NCI-H2029 (cell line): ENCODE results near the gene SLC22A2.

ENCODE experiments used
- DNase-seq: peaks from one replicate; lab custom pipeline; 2025; lab: John Stamatoyannopoulos, UW

SLC22A2 gene

GRCh38 chr6:160273750-160274149, 15.1 kb upstream of the SLC22A2 start:
- DNase-seq = no peak

GRCh38 chr6:160273196-160273595, 14.6 kb upstream of the SLC22A2 start:
- DNase-seq = no peak

GRCh38 chr6:160272707-160273106, 14.1 kb upstream of the SLC22A2 start:
- no peak for DNase-seq

GRCh38 chr6:160270347-160270746, 11.7 kb upstream of the SLC22A2 start:
- no peak for DNase-seq

GRCh38 chr6:160269771-160270170, 11.2 kb upstream of the SLC22A2 start:
- DNase-seq = no peak

- DNase-seq = no peak
These were observed 10.5 kb upstream of the SLC22A2 start for GRCh38 chr6:160269023-160269521.

GRCh38 chr6:160267102-160267501, 8.5 kb upstream of the SLC22A2 start:
- DNase-seq = no peak

- no peak for DNase-seq
These were observed 7.4 kb upstream of the SLC22A2 start for GRCh38 chr6:160265869-160266476.

GRCh38 chr6:160264061-160264612, 5.5 kb upstream of the SLC22A2 start:
- DNase-seq = no peak

GRCh38 chr6:160263196-160263939, 4.7 kb upstream of the SLC22A2 start:
- no peak for DNase-seq

- no peak for DNase-seq
These were observed 3.5 kb upstream of the SLC22A2 start for GRCh38 chr6:160261991-160262680.

GRCh38 chr6:160260803-160261450, 2.3 kb upstream of the SLC22A2 start:
- no peak for DNase-seq

- DNase-seq = no peak
These were observed 1.7 kb upstream of the SLC22A2 start for GRCh38 chr6:160260367-160260766.

- DNase-seq = no peak
These were observed 977 bp upstream of the SLC22A2 start for GRCh38 chr6:160259598-160259997.

GRCh38 chr6:160259143-160259425, 463 bp upstream of the SLC22A2 start:
- DNase-seq = no peak

GRCh38 chr6:160256445-160256844, 2.2 kb downstream of the SLC22A2 start:
- DNase-seq = no peak

GRCh38 chr6:160254467-160255312, 3.9 kb downstream of the SLC22A2 start:
- DNase-seq = no peak

GRCh38 chr6:160253714-160254113, 4.9 kb downstream of the SLC22A2 start:
- DNase-seq = peak; percentile 3

GRCh38 chr6:160253292-160253691, 5.3 kb downstream of the SLC22A2 start:
- no peak for DNase-seq

GRCh38 chr6:160252073-160252813, 6.4 kb downstream of the SLC22A2 start:
- no peak for DNase-seq

- DNase-seq = no peak
These were observed 8.9 kb downstream of the SLC22A2 start for GRCh38 chr6:160249671-160250070.
